ENCODE data around the gene FRMPD4. TPM values are rescaled to one million over a fixed set of nuclear protein-coding genes. Genes with fewer than 3 reads are reported as not detected.

Gene FRMPD4
- total and polyA plus RNA-seq, 2 of the 13 experiments (the other 11 are each of a cell fraction or from before 2014, with no cell fraction given), result not detected

DNA sequence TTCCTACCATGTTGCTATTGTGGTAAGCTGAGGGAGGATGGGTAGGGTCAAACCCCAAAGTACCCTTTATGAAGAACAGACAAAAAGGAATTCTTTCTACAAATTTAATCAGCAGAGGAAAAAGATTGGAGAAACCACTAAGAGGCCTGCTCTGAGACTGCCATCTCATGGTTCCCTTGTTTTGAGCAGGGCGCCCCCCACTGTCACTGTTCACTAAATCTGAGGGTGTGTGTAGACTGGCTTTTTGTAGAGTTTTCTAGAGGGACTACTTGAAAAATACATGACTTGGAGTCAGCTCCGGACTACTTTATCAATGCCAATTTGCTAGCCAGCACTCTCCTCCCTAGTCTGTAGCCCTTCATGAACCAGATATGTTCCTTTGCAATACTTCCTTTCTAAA, 324.8 kb downstream of the FRMPD4 start (continued):
- TF ChIP-seq, protein P1, sequence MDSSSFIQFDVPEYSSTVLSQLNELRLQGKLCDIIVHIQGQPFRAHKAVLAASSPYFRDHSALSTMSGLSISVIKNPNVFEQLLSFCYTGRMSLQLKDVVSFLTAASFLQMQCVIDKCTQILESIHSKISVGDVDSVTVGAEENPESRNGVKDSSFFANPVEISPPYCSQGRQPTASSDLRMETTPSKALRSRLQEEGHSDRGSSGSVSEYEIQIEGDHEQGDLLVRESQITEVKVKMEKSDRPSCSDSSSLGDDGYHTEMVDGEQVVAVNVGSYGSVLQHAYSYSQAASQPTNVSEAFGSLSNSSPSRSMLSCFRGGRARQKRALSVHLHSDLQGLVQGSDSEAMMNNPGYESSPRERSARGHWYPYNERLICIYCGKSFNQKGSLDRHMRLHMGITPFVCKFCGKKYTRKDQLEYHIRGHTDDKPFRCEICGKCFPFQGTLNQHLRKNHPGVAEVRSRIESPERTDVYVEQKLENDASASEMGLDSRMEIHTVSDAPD (CRISPR knock-in tag; IDR thresholded peaks at IDR 0.05), result no peak
- TF ChIP-seq NPAS2 (CRISPR knock-in tag; IDR thresholded peaks at IDR 0.05; ENCODE audit: borderline replicate concordance), result no peak

DNA sequence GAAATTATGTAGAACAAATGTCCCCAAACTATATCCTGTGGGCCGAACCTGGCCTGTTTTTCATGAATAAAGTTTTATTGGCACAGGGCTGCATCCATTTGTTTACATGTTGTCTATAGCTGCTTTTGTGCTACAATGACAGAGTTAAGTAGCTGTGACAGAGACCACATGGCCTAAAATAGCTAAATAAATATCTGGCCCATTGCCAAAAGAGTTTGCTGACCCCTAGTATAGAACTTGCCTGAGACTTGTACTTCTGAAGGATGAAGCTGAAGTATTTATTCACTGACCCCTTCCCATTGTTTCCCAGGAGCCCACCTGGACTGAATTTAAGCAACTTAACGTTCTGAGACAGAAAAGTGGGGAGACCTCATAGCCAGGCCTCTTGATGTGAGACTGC, 325.6 kb downstream of the FRMPD4 start:
- Histone ChIP-seq H3K9ac (ENCODE audit: insufficient read depth, low read depth, low read length) (no peak overlapping the region), H3K9me3 (ENCODE audit: low read length) (no peaks in the 10 kb centered on the region), H3K27me3 (ENCODE audit: control insufficient read depth in 1 of 2, insufficient read depth in 2 of 2, low read length in 2 of 2) (no peaks in the 10 kb centered on the region), H4K20me1 (ENCODE audit: insufficient read depth, low read length) (no peaks in the 10 kb centered on the region), H3K27ac (ENCODE audit: extremely low read length, insufficient read depth, low read length) (no peak overlapping the region), H3K4me2 (ENCODE audit: low read depth, low read length) (no peak overlapping the region), H3K4me3 (replicated peaks in 1 of 3; ENCODE audit: insufficient read depth in 1 of 3, low read depth in 2 of 3, low read length in 3 of 3) (no peak overlapping the region), H3K4me1 (ENCODE audit: insufficient read depth, low read length) (no peaks in the 10 kb centered on the region), H3K79me2 (ENCODE audit: insufficient read depth, low read length) (no peaks in the 10 kb centered on the region), H3K36me3 (replicated peaks in 1 of 2; ENCODE audit: control insufficient read depth in 1 of 2, insufficient read depth in 2 of 2, low read length in 2 of 2) (no peaks in the 10 kb centered on the region), H2AFZ (ENCODE audit: low read length) (no peak overlapping the region)
- in situ Hi-C loops (cut with HindIII; ENCODE audit: extremely low pct_ligation_motif_present, low pct_unique_long_range_greater_than_20kb) (no loop called here), intact Hi-C loops (cut with micrococcal nuclease; ENCODE audit: unreplicated experiment) (no loop called here)
- ATAC-seq (no peak), DNase-seq (ENCODE audit: low spot score) (no peak), FAIRE-seq (no peak)
- ChIA-PET POLR2A (no interaction called here), CTCF (ENCODE audit: low intra/inter-chr PET ratio, low total read pairs) (no interaction called here)
- BruUV-seq (replicated peaks), result no TSS peak
- 0% methylated on average over 1 of the region's 2 CpGs for whole genome bisulfite sequencing (ENCODE audit: low lambda C conversion rate)
- TF ChIP-seq NR3C1 (CRISPR knock-in tag; IDR thresholded peaks at IDR 0.05) (no peak), HOXA7 (CRISPR knock-in tag; IDR thresholded peaks at IDR 0.05) (no peak), NFYC (CRISPR knock-in tag; IDR thresholded peaks at IDR 0.05) (no peak), ZFYVE20 (CRISPR knock-in tag; IDR thresholded peaks at IDR 0.05; ENCODE audit: borderline replicate concordance, low read depth) (no peak), SRF (IDR thresholded peaks at IDR 0.05; ENCODE audit: low read depth, low read length) (no peak), ZNF761 (CRISPR knock-in tag; conservative IDR thresholded peaks at IDR 0.05) (no peak), ZNF33A (CRISPR knock-in tag; IDR thresholded peaks at IDR 0.05; ENCODE audit: borderline replicate concordance) (no peak), FOXP1 (IDR thresholded peaks at IDR 0.05) (no peak), FOXP1 (CRISPR knock-in tag; IDR thresholded peaks at IDR 0.05) (no peak), TGIF2 (CRISPR knock-in tag; IDR thresholded peaks at IDR 0.05) (no peak), KDM1A (CRISPR knock-in tag; IDR thresholded peaks at IDR 0.05) (no peak)
- TF ChIP-seq, protein P2, sequence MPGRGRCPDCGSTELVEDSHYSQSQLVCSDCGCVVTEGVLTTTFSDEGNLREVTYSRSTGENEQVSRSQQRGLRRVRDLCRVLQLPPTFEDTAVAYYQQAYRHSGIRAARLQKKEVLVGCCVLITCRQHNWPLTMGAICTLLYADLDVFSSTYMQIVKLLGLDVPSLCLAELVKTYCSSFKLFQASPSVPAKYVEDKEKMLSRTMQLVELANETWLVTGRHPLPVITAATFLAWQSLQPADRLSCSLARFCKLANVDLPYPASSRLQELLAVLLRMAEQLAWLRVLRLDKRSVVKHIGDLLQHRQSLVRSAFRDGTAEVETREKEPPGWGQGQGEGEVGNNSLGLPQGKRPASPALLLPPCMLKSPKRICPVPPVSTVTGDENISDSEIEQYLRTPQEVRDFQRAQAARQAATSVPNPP (CRISPR knock-in tag; IDR thresholded peaks at IDR 0.05), result no peak
- TF ChIP-seq, protein P3, sequence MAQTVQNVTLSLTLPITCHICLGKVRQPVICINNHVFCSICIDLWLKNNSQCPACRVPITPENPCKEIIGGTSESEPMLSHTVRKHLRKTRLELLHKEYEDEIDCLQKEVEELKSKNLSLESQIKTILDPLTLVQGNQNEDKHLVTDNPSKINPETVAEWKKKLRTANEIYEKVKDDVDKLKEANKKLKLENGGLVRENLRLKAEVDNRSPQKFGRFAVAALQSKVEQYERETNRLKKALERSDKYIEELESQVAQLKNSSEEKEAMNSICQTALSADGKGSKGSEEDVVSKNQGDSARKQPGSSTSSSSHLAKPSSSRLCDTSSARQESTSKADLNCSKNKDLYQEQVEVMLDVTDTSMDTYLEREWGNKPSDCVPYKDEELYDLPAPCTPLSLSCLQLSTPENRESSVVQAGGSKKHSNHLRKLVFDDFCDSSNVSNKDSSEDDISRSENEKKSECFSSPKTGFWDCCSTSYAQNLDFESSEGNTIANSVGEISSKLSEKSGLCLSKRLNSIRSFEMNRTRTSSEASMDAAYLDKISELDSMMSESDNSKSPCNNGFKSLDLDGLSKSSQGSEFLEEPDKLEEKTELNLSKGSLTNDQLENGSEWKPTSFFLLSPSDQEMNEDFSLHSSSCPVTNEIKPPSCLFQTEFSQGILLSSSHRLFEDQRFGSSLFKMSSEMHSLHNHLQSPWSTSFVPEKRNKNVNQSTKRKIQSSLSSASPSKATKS (CRISPR knock-in tag; IDR thresholded peaks at IDR 0.05), result no peak

Measured in HepG2 (cell line).